Stomach (tissue), 9 donors: Measurements from ENCODE around the gene LRRC27. TPM values are rescaled to one million over a fixed set of nuclear protein-coding genes. Genes with fewer than 3 reads are reported as not detected.

Experiments
- DNase-seq, 2 donors: peaks; one replicate each; pipeline versions ENCODE4 v3.0.0 to v3.0.0-alpha.2; 2013 to 2019
- H3K27ac ChIP-seq, 5 donors: fragments of 200-600 bp in 4 of 5; sonication (generic) in 4 of 5; one replicate each; pipeline ENCODE4 v1.5.1; 2013 to 2019; ENCODE audit warnings: mild to moderate bottlenecking in 1 of 5, moderate library complexity in 1 of 5
- H3K27me3 ChIP-seq, 3 donors: fragments of 200-600 bp; sonication (generic); one replicate each; pipeline ENCODE4 v1.5.1; 2017 to 2019; ENCODE audit warnings: mixed run types in 1 of 3
- H3K36me3 ChIP-seq, 4 donors: fragments of 200-600 bp; sonication (generic); 1 replicate in 3 of 4; 2 replicates in 1 of 4; pipeline ENCODE4 v1.5.1; 2016 to 2019
- H3K4me1 ChIP-seq, 4 donors: fragments of 200-600 bp; sonication (generic); one replicate each; pipeline ENCODE4 v1.5.1; 2016 to 2019
- H3K4me3 ChIP-seq, 4 donors: fragments of 200-600 bp; sonication (generic) in 3 of 4; one replicate each; pipeline ENCODE4 v1.5.1; 2016 to 2019; ENCODE audit warnings: mild to moderate bottlenecking in 1 of 4
- H3K9me3 ChIP-seq, 4 donors: fragments of 200-600 bp; sonication (generic); one replicate each; pipeline ENCODE4 v1.5.1; 2016 to 2019
- EP300 ChIP-seq: sonication (generic); formaldehyde crosslinking; IDR thresholded peaks from one replicate; pipeline ENCODE4 v1.6.1; 2017; ENCODE audit warnings: antibody characterized with exemption
- POLR2A ChIP-seq, 4 donors: fragments of 450-650 bp; IDR thresholded peaks; one replicate each; pipeline ENCODE4 v1.6.1; 2016; ENCODE audit warnings: antibody characterized with exemption in 4 of 4, control low read depth in 2 of 4, mild to moderate bottlenecking in 1 of 4, moderate library complexity in 1 of 4
- POLR2AphosphoS5 ChIP-seq, 3 donors: sonication (generic); formaldehyde crosslinking; IDR thresholded peaks; one replicate each; pipeline ENCODE4 v1.6.1; 2016; ENCODE audit warnings: antibody characterized with exemption in 3 of 3
- WGBS, 5 donors: extraction: QIAGEN DNeasy Blood & Tissue Kit in 3 of 5; methylation state at CpG; one replicate each; pipeline versions ENCODE4 v1.1.5 to v1.1.7; 2013 to 2018; 5-methylcytosine and 5-hydroxymethylcytosine counted together
- intact Hi-C: fragments of 100-400 bp; cut with DNase I; formaldehyde crosslinking; loops from one replicate; pipeline ENCODE4 v1.15.1; 2023; ENCODE audit warnings: low total_unique reads
- polyA plus RNA-seq, 3 donors: library from polyadenylated mRNA; stranded (reverse); fragments of 200-250 nt; gene quantifications; one replicate each; pipeline ENCODE4 v1.2.3, GENCODE V29; 2013
- total RNA-seq, 5 donors: library from RNA; depleted of rRNA; stranded (reverse); fragments of >200 nt; gene quantifications; one replicate each; pipeline versions ENCODE4 v1.1.0 to v1.2.3, GENCODE V29; 2014 to 2016
- TF ChIP-seq, protein P1 (sequence below), 7 experiments: fragments of 450-650 bp in 4 of 7; fragments of 200-600 bp in 3 of 7; sonication (generic) in 3 of 7; IDR thresholded peaks; one replicate each; pipeline ENCODE4 v1.5.1; 2016 to 2019; ENCODE audit warnings: antibody characterized with exemption in 7 of 7, control low read depth in 2 of 7, mild to moderate bottlenecking in 1 of 7
- donor health status: healthy with polysubstance abuse.
- donor health status: Bipolar disorder and iron deficiency.
- donor health status: healthy.

Gene LRRC27
- total and polyA plus RNA-seq, 8 donors, result 4.2 to 31.3 (median 11.1) TPM

DNA sequence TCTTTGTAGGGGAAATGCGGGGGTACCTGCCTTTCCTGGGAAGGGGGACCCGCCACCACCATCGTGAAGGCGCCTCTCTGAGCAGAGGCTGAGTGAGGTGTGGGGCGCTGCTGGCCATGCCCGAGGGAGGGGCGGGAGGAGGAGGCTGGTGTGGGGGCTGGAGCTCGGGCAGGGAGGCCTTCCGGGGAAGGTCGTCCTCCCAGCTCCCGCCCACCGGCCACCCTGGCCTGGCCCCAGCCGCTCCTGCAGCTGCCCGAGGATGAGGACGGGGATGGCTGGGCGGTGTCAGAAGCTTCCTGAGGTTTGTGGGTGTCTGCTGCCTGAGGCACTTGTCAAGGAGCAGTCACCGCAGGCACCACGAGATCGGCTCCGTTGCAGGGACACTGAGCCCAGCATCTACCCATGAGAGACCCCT lies 76.4 kb downstream of the LRRC27 start:
- peak in 1 of 2 donors; percentile 81 for DNase-seq
- intact Hi-C loops, result no loop called here
- WGBS, 5 donors, result 11 to 33% (median 17%) methylated on average over 13 to 20 of the region's 20 CpGs
- H3K36me3 ChIP-seq, result peaks cover 23 to 31% (median 28%) of the 10 kb centered on the region in 4 donors
- peaks cover 81 to 98% (median 91%) of the 10 kb centered on the region in 4 donors for H3K4me1 ChIP-seq
- no peaks in the 10 kb centered on the region for H3K9me3 ChIP-seq
- H3K27me3 ChIP-seq, result no peaks in the 10 kb centered on the region
- TF ChIP-seq EP300, result no peak
- TF ChIP-seq POLR2A (IDR thresholded peaks at IDR 0.05), result no peak
- no peak for TF ChIP-seq POLR2AphosphoS5 (IDR thresholded peaks at IDR 0.05)
- TF ChIP-seq, protein P1, sequence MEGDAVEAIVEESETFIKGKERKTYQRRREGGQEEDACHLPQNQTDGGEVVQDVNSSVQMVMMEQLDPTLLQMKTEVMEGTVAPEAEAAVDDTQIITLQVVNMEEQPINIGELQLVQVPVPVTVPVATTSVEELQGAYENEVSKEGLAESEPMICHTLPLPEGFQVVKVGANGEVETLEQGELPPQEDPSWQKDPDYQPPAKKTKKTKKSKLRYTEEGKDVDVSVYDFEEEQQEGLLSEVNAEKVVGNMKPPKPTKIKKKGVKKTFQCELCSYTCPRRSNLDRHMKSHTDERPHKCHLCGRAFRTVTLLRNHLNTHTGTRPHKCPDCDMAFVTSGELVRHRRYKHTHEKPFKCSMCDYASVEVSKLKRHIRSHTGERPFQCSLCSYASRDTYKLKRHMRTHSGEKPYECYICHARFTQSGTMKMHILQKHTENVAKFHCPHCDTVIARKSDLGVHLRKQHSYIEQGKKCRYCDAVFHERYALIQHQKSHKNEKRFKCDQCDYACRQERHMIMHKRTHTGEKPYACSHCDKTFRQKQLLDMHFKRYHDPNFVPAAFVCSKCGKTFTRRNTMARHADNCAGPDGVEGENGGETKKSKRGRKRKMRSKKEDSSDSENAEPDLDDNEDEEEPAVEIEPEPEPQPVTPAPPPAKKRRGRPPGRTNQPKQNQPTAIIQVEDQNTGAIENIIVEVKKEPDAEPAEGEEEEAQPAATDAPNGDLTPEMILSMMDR (IDR thresholded peaks at IDR 0.05), result no peak
- H3K27ac ChIP-seq, result peak overlapping the region; percentile 89 to 96 (median 94)
- peak overlapping the region; percentile 4 to 33 (median 8) for H3K4me3 ChIP-seq

DNA sequence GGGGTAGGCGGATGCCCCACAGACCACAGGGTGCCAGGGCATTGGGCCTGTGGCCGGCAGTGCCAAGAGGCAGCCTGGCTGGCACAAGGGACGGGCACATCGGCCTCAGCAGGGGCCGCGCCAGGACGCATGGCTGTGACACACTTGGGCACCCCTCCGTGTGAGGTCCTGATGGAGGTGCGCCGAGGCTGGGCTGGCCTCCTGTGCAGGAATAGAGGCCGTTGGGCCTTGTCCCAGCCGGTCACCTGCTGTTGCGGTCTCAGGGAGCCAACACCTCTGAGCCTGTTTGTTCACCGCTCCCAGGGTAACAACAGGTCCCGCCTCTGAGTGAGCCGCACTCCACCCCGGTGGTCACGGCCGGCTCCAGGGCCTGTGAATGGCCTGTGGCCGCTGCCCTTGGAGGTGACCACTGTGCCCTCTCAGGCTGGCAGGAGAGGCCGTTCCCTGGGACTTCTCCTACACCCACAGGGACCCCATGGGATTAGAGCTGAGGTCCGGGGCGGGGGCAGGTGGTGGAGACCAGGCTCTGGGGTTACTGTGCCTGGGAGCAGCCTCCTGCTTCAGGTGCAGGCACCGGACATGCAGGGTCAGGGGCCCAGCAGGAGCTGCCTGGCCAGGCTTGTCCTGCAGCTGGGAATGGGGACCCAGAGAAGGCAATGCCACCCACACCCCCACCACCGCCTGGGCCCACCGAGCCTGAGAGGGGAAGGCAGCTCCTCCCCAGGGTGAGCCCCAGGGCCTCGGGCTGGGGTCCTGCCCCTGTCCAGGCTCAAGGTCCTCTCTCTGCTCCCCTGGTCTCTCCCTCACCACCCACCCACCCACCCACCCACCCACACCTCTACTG lies 77.1 kb downstream of the LRRC27 start:
- no peaks in the 10 kb centered on the region for H3K27me3 ChIP-seq
- H3K27ac ChIP-seq, result peak overlapping the region; percentile 89 to 96 (median 94)
- WGBS, 5 donors, result 36 to 77% (median 41%) methylated on average over 5 to 27 of the region's 27 CpGs
- H3K9me3 ChIP-seq, result no peaks in the 10 kb centered on the region
- peaks cover 23 to 31% (median 28%) of the 10 kb centered on the region in 4 donors for H3K36me3 ChIP-seq
- TF ChIP-seq POLR2AphosphoS5 (IDR thresholded peaks at IDR 0.05) (peak in 2 of 3 donors; percentile 72 to 78), EP300 (no peak)
- peaks cover 81 to 98% (median 92%) of the 10 kb centered on the region in 4 donors for H3K4me1 ChIP-seq
- peak; percentile 88 to 92 for DNase-seq
- peak overlapping the region; percentile 4 to 33 (median 8) for H3K4me3 ChIP-seq
- intact Hi-C loops, result no loop called here

DNA sequence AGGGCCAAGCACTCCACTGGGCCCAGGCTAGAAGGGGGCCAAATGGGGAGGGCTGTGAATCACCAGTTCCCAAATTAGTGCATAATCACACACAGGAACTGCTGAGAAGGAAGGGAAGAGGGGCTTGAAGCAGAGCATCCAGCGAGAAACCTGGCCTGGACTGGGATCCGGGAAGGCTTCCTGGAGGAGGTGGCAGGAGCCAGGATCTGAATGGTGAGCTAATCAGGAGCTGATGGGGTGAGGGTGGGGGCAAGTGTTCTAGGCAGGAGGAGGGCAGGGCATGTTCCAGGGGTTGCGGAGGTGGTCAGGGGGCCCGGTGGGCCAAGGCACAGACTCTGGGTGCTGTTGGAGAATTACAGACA lies 77.7 kb downstream of the LRRC27 start:
- no peak overlapping the region for H3K4me3 ChIP-seq
- no peaks in the 10 kb centered on the region for H3K9me3 ChIP-seq
- H3K27ac ChIP-seq, result peak overlapping the region; percentile 89 to 96 (median 94)
- peaks cover 78 to 98% (median 89%) of the 10 kb centered on the region in 4 donors for H3K4me1 ChIP-seq
- peak in 1 of 2 donors; percentile 25 for DNase-seq
- H3K36me3 ChIP-seq, result peaks cover 23 to 29% (median 25%) of the 10 kb centered on the region in 4 donors
- H3K27me3 ChIP-seq, result no peaks in the 10 kb centered on the region
- intact Hi-C loops, result no loop called here
- TF ChIP-seq, protein P1 (IDR thresholded peaks at IDR 0.05), result no peak
- no peak for TF ChIP-seq POLR2AphosphoS5 (IDR thresholded peaks at IDR 0.05)
- TF ChIP-seq EP300, result no peak
- no peak for TF ChIP-seq POLR2A (IDR thresholded peaks at IDR 0.05)
- 51 to 79% (median 66%) methylated on average over 4 of the region's 4 CpGs for WGBS, 5 donors

DNA sequence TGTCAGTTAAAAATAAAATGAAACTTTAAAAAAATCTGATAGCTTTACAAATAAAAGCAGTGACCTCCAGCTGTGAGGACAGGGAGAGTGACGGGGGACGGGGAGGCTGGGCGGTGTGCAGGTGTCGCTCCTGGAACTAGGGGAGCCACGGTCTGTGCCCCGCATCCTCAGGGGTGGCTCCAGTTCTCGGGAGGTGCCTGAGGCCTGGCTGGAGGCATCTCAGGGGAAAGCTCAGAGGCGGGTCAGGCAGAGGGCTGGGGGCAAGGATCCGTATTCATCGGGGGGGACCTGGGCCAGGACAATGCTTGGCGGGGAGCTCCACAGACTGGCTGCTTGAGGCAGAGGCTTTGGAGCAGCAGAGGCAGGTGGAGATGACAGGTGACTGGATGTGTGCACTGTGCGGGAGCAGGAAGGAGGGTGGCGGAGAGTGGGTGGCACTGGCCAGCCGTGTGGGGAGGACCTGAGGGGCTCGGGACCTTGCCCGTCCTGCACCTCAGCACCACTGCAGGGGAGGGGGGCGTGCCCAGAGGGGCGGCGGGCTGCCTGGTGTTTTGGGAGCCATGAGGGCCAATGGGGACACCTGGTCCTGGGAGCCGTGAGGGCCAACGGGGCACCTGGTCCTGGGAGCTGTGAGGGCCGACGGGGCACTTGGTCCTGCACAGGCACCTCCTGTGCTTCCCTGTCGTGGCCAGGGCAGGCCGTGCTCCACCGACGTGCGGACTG lies 78.2 kb downstream of the LRRC27 start:
- TF ChIP-seq EP300 (no peak), POLR2A (IDR thresholded peaks at IDR 0.05) (no peak)
- TF ChIP-seq, protein P1 (IDR thresholded peaks at IDR 0.05), result no peak
- WGBS, 5 donors, result 53 to 73% (median 63%) methylated on average over 20 to 28 of the region's 28 CpGs
- H3K27me3 ChIP-seq, result no peaks in the 10 kb centered on the region
- H3K36me3 ChIP-seq, result peaks cover 18 to 29% (median 19%) of the 10 kb centered on the region in 4 donors
- H3K27ac ChIP-seq, result peak overlapping the region; percentile 74 to 96 (median 94)
- no peaks in the 10 kb centered on the region for H3K9me3 ChIP-seq
- H3K4me1 ChIP-seq, result peaks cover 78 to 95% (median 87%) of the 10 kb centered on the region in 4 donors
- no peak overlapping the region for H3K4me3 ChIP-seq
- DNase-seq, result peak in 1 of 2 donors; percentile 51
- intact Hi-C loops, result no loop called here
